Cardiac fibroblast (primary cell): ENCODE measurements around the gene POC1A.

Experiments used
- DNase-seq, 2 donors: peaks; one replicate each; pipeline versions ENCODE4 v3.0.0 to v3.0.0-alpha.2; 2010; ENCODE audit warnings: low read depth in 2 of 2
- H3K4me3 ChIP-seq, 2 donors: replicated peaks in 1 of 2; 1 replicate in 1 of 2; 2 replicates in 1 of 2; pipeline ENCODE4 v1.5.1; 2011; ENCODE audit warnings: low read depth in 2 of 2, low read length in 2 of 2, mild to moderate bottlenecking in 2 of 2, moderate library complexity in 1 of 2
- TF ChIP-seq, protein P1 (sequence below): IDR thresholded peaks from one replicate; pipeline ENCODE4 v1.5.1; 2011; ENCODE audit warnings: low read depth, mild to moderate bottlenecking, low read length, inconsistent platforms

Gene POC1A

GRCh38 chr3:52026041-52026440 is 128.2 kb downstream of the POC1A start:
- TF ChIP-seq, protein P1, sequence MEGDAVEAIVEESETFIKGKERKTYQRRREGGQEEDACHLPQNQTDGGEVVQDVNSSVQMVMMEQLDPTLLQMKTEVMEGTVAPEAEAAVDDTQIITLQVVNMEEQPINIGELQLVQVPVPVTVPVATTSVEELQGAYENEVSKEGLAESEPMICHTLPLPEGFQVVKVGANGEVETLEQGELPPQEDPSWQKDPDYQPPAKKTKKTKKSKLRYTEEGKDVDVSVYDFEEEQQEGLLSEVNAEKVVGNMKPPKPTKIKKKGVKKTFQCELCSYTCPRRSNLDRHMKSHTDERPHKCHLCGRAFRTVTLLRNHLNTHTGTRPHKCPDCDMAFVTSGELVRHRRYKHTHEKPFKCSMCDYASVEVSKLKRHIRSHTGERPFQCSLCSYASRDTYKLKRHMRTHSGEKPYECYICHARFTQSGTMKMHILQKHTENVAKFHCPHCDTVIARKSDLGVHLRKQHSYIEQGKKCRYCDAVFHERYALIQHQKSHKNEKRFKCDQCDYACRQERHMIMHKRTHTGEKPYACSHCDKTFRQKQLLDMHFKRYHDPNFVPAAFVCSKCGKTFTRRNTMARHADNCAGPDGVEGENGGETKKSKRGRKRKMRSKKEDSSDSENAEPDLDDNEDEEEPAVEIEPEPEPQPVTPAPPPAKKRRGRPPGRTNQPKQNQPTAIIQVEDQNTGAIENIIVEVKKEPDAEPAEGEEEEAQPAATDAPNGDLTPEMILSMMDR, result no peak
- H3K4me3 ChIP-seq, result no peak overlapping the region
- DNase-seq, result no peak

GRCh38 chr3:52025453-52025852 is 128.8 kb downstream of the POC1A start:
- no peak overlapping the region for H3K4me3 ChIP-seq
- no peak for DNase-seq
- TF ChIP-seq, protein P1, result no peak
